Panc1 (cell line): ENCODE measurements around the gene PBXIP1. TPM values are rescaled to one million over a fixed set of nuclear protein-coding genes. Genes with fewer than 3 reads are reported as not detected.

ENCODE experiments used
- ATAC-seq: fragments of 200-7000 bp; cut with Tn5 transposase; 2 replicates; pipeline ENCODE4 v1.9.1; 2020; ENCODE audit warnings: mild to moderate bottlenecking, moderate library complexity
- BruUV-seq: library from RNA; stranded (reverse); fragments of 400-500 nt; replicated peaks from 2 replicates; lab custom pipeline; 2021; lab: Mats Ljungman, UMichigan
- CTCF ChIA-PET: fragments of 300-600 bp; sonication (Branson Sonifier 250); formaldehyde crosslinking; loops from one replicate; lab custom pipeline; 2022; ENCODE audit warnings: antibody characterized with exemption; lab: Charles Lee
- POLR2A ChIA-PET: fragments of 300-600 bp; sonication (Branson Sonifier 250); formaldehyde crosslinking; loops from one replicate; lab custom pipeline; 2022; ENCODE audit warnings: antibody characterized with exemption; lab: Charles Lee
- DNase-seq: peaks from one replicate; pipeline ENCODE4 v3.0.0-alpha.2; 2010; ENCODE audit warnings: low read depth, low spot score
- H3K27ac ChIP-seq: 2 replicates; pipeline ENCODE4 v1.5.1; 2011; ENCODE audit warnings: mild to moderate bottlenecking, low read length, inconsistent platforms
- H3K27me3 ChIP-seq: fragments of 200-500 bp; sonication (Bioruptor generic); 2 replicates; pipeline ENCODE4 v1.6.0; 2014; ENCODE audit warnings: low read length, inconsistent platforms; ENCODE audit not compliant: control insufficient read depth, insufficient read depth
- H3K36me3 ChIP-seq: fragments of 200-500 bp; sonication (Bioruptor generic); 2 replicates; pipeline ENCODE4 v1.5.1; 2014; ENCODE audit warnings: inconsistent platforms, mild to moderate bottlenecking, low read length, moderate library complexity; ENCODE audit not compliant: control insufficient read depth, insufficient read depth
- H3K4me1 ChIP-seq: 2 replicates; pipeline ENCODE4 v1.5.1; 2011; ENCODE audit warnings: inconsistent platforms, mild to moderate bottlenecking, low read length, moderate library complexity; ENCODE audit not compliant: control insufficient read depth, insufficient read depth
- H3K4me3 ChIP-seq, 2 experiments: 2 replicates each; pipeline ENCODE4 v1.5.1; 2011 to 2012; ENCODE audit warnings: low read depth in 2 of 2, low read length in 2 of 2, mild to moderate bottlenecking in 2 of 2, inconsistent platforms in 1 of 2, moderate library complexity in 1 of 2
- H3K9me3 ChIP-seq: fragments of 200-500 bp; sonication (Bioruptor generic); 2 replicates; pipeline ENCODE4 v1.5.1; 2014; ENCODE audit warnings: low read depth, mild to moderate bottlenecking, inconsistent platforms, low read length, moderate library complexity; ENCODE audit not compliant: control insufficient read depth, insufficient read depth
- POLR2AphosphoS5 ChIP-seq: IDR thresholded peaks from 2 replicates; pipeline ENCODE4 v1.6.1; 2012; ENCODE audit warnings: mild to moderate bottlenecking, low read depth, low read length, moderate library complexity
- REST ChIP-seq, 2 experiments: IDR thresholded peaks; 2 replicates each; pipeline ENCODE4 v1.6.1; 2011 to 2012; ENCODE audit warnings: low read depth in 2 of 2, control low read depth in 1 of 2, low read length in 1 of 2, mild to moderate bottlenecking in 1 of 2, moderate library complexity in 1 of 2; ENCODE audit not compliant: insufficient read depth in 1 of 2
- SIN3A ChIP-seq: IDR thresholded peaks from 2 replicates; pipeline ENCODE4 v1.6.1; 2012; ENCODE audit warnings: low read depth, mild to moderate bottlenecking, low read length, moderate library complexity, borderline replicate concordance; ENCODE audit not compliant: insufficient read depth
- TCF7L2 ChIP-seq: IDR thresholded peaks from 2 replicates; pipeline ENCODE4 v1.6.1; 2011; ENCODE audit warnings: mild to moderate bottlenecking, low read depth, low read length, inconsistent platforms
- in situ Hi-C: cut with HindIII; loops from 2 replicates; pipeline ENCODE4 v1.10.0; 2016; ENCODE audit warnings: low sequenced_read_pairs, low pct_unique_long_range_greater_than_20kb
- intact Hi-C: fragments of 100-400 bp; cut with micrococcal nuclease; formaldehyde crosslinking; loops from one replicate; pipeline ENCODE4 v1.10.0; 2022; ENCODE audit not compliant: unreplicated experiment
- total RNA-seq: library from RNA; stranded (reverse); gene quantifications from one replicate; pipeline ENCODE4 v1.2.1, GENCODE V29; 2021; ENCODE audit not compliant: unreplicated experiment
- TF ChIP-seq, protein P1 (sequence below): fragments of 450-650 bp; IDR thresholded peaks from 2 replicates; pipeline ENCODE4 v1.5.1; 2017; ENCODE audit warnings: mild to moderate bottlenecking

Gene PBXIP1
- total RNA-seq, 1 experiment from 2014 or later = 40.7 TPM

GRCh38 chr1:154926201-154926600, 29.7 kb downstream of the PBXIP1 start:
- in situ Hi-C loops = no loop called here
- CTCF ChIA-PET = no interaction called here
- intact Hi-C loops = no loop called here

DNA sequence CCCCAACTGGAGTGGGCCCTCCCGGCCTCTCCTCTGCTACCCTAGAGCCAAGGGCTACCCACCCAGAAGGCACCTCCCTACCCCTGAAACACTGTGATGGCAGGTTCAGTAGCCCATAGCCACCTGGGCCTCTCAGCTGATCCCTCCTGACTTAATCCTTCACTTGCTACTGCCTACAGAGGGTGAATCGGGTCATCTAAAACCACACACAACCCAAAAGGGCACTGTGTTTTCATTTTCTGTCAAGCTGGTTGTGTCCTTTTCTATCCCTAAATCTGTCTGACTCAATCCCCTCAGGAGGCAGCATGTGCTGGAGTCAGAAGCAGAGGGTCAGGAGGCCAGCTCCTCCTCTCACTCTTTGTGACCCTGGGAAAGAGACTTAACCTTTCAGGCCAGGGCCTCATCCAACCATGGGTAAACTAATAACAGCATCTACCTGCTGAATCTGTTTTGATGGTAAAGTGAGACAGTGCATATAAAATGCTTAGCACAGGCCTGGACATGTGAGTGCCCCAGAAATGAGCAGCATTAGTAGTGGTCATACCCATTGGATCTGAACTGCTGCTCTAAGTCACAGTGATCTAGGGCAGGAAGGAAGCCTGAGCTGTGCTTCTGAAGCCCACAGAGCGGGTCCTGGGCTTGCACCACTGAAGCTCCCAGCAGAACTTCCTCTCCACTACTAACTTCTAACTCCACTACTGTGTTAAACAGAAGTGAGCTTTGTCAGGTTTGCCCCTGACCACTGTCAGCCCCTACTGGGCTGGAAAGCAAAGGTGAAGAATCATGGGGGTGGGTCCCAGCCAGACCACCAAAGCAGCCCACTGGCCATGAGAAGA, 30.3 kb downstream of the PBXIP1 start:
- CTCF ChIA-PET = no interaction called here
- ATAC-seq = no peak

More at GRCh38 chr1:154926201-154926600, 29.7 kb downstream of the PBXIP1 start:
- no peaks in the 10 kb centered on the region for H3K4me1 ChIP-seq
- no peak overlapping the region for H3K4me3 ChIP-seq
- ATAC-seq (no peak), DNase-seq (no peak)
- BruUV-seq = no TSS peak
- H3K27me3 ChIP-seq = no peaks in the 10 kb centered on the region
- H3K27ac ChIP-seq = no peak overlapping the region
- no peaks in the 10 kb centered on the region for H3K9me3 ChIP-seq
- TF ChIP-seq REST (IDR thresholded peaks at IDR 0.05; ENCODE audit: insufficient read depth in 1 of 2, low read depth in 2 of 2, low read length in 1 of 2) (no peak), SIN3A (no peak)
- TF ChIP-seq, protein P1, sequence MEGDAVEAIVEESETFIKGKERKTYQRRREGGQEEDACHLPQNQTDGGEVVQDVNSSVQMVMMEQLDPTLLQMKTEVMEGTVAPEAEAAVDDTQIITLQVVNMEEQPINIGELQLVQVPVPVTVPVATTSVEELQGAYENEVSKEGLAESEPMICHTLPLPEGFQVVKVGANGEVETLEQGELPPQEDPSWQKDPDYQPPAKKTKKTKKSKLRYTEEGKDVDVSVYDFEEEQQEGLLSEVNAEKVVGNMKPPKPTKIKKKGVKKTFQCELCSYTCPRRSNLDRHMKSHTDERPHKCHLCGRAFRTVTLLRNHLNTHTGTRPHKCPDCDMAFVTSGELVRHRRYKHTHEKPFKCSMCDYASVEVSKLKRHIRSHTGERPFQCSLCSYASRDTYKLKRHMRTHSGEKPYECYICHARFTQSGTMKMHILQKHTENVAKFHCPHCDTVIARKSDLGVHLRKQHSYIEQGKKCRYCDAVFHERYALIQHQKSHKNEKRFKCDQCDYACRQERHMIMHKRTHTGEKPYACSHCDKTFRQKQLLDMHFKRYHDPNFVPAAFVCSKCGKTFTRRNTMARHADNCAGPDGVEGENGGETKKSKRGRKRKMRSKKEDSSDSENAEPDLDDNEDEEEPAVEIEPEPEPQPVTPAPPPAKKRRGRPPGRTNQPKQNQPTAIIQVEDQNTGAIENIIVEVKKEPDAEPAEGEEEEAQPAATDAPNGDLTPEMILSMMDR = no peak
- POLR2A ChIA-PET = no interaction called here
- H3K36me3 ChIP-seq = no peaks in the 10 kb centered on the region

More for the DNA sequence above, 30.3 kb downstream of the PBXIP1 start:
- H3K27ac ChIP-seq = no peak overlapping the region
- H3K36me3 ChIP-seq = no peaks in the 10 kb centered on the region
- DNase-seq = no peak
- in situ Hi-C loops = no loop called here
- TF ChIP-seq SIN3A = no peak
- TF ChIP-seq, protein P1 = no peak
- TF ChIP-seq REST (IDR thresholded peaks at IDR 0.05; ENCODE audit: insufficient read depth in 1 of 2, low read depth in 2 of 2, low read length in 1 of 2) = no peak
- no peak for TF ChIP-seq TCF7L2
- no peak for TF ChIP-seq POLR2AphosphoS5
- no peaks in the 10 kb centered on the region for H3K9me3 ChIP-seq
- H3K4me3 ChIP-seq = no peak overlapping the region
- no TSS peak for BruUV-seq
- H3K4me1 ChIP-seq = no peaks in the 10 kb centered on the region
- H3K27me3 ChIP-seq = no peaks in the 10 kb centered on the region
- POLR2A ChIA-PET = no interaction called here
- intact Hi-C loops = no loop called here
